SIG-M5 treated with dmso at 0.1 percent for 504 hours (cell line): Measurements from ENCODE around the gene SNAI3.
"Not testable (repeated sequence)": the region's sequence is repeated elsewhere in the genome, so short reads cannot be mapped to it uniquely, and the experiment has no call there.

Experiments
- DNase-seq: peaks from one replicate; lab custom pipeline; 2025; ENCODE audit not compliant: unreplicated experiment; lab: John Stamatoyannopoulos, UW

The SNAI3 gene

GRCh38 chr16:88671806-88672205, 14.5 kb downstream of the SNAI3 start:
- no peak for DNase-seq

GRCh38 chr16:88669980-88670379, 16.3 kb downstream of the SNAI3 start:
- no peak for DNase-seq

DNA sequence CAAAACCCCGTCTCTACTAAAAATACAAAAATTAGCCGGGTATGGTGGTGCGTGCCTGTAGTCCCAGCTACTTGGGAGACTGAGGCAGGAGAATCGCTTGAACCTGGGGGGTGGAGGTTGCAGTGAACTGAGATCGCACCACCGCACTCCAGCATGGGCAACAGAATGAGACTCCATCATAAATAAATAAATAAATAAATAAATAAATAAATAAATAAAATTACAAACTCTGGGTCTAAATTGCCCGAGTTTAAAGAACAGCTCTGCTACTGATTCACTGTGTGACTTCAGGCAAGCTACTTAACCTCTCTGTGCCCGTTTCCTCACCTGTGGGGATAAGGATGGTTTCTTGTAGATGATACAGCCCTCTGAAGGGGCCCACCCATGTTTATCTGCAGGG, 16.8 kb downstream of the SNAI3 start:
- not testable (repeated sequence) for DNase-seq

- DNase-seq = no peak
Measured at GRCh38 chr16:88667461-88667860, 18.8 kb downstream of the SNAI3 start.

- no peak for DNase-seq
Measured at GRCh38 chr16:88665570-88665969, 20.7 kb downstream of the SNAI3 start.

- no peak for DNase-seq
Measured at GRCh38 chr16:88665148-88665547, 21.2 kb downstream of the SNAI3 start.

- peak; percentile 96 for DNase-seq
Measured at GRCh38 chr16:88662843-88663606, 23.3 kb downstream of the SNAI3 start, which contains the start of gene MVD. MVD (minus strand) TSS chr16:88663091; CDS start chr16:88663080, 11 bp downstream.

DNA sequence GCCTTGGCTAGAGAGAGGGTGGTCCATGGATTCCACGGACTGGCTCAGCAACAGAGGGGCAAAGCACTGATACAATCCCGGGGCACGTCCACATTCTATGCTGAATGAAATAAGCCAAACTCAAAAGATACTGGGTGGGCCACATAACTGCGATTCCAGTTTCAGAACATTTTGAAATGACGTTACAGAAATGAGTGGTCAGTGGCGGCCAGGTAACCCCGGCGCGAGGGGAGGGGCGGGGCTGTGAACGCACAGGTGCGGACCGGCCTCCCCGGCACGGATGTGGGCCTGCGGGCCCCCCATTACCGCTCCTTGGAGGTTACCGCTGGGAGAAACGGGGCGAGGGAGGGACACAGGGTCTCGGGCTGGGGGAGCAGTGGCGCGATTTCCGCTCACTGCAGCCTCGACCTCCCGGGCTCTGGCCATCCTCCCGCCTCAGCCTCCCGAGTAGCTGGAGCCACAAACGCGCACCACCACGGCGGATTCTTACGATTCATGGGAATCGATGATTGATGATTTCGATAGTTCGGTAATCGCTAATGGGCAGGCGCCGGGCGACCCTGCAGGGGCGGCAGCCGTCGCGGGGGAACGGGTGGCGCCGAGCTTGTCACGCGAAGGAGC, 24.0 kb downstream of the SNAI3 start:
- no peak for DNase-seq

- DNase-seq = no peak
Measured at GRCh38 chr16:88661468-88661867, 24.8 kb downstream of the SNAI3 start.

DNA sequence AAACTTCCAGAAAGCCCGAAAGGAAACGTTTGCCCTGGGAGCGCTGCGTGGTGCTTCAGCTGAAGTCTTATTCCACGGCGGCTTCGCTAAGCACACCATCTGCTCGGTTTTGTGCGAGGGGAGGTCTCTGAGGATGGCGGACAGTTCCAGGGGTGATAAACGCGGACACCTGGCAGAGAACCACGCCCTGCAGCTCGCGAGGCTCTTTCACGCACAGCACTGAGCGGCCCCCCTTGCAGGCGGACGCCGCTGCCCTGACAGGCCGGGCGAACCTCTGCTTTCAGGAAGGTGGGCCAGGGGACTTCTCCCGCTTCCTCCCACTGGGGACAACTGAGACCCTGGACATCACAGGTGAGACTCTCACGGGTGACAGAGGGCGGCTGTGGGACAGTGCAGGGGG, 27.1 kb downstream of the SNAI3 start:
- no peak for DNase-seq

DNA sequence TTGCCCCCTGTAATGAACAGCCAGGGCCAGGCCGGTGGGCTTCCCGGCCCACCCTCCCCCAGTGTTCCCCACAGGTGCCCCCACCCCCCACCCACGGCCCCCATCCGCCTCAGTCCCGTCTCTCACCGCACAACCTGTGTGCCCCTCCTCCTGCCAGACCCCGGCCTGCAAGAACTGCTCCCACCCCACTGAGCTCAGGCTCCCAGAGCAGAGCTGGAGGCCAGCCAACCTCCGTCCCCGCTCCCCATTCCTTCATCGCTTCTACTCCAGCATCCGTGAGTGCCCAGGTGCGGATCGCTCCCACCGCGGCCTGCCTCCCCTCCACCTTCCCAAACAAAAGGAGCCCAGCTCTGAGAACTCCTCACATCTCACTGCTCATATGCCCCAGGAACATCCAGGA, 27.6 kb downstream of the SNAI3 start:
- no peak for DNase-seq

DNA sequence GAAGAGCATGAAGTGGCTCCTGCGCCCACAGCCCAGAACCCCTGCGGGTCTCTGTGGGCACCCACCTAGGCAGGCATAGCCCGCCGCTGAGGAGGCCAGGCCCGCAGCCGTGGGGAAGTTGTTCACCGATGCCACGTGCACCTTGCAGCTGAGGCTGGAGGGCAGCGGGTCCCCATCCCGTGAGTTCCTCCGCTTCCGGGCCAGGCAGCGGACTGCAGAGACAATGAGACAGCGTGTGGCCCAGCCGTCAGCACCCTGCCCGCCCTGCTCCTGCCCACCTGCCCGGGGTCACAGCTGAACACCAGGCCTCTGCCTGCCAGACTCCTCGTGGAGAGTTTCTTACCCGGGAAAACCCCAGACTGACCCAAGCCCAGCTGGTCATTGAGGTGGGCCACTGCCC, 28.9 kb downstream of the SNAI3 start:
- DNase-seq = no peak

DNA sequence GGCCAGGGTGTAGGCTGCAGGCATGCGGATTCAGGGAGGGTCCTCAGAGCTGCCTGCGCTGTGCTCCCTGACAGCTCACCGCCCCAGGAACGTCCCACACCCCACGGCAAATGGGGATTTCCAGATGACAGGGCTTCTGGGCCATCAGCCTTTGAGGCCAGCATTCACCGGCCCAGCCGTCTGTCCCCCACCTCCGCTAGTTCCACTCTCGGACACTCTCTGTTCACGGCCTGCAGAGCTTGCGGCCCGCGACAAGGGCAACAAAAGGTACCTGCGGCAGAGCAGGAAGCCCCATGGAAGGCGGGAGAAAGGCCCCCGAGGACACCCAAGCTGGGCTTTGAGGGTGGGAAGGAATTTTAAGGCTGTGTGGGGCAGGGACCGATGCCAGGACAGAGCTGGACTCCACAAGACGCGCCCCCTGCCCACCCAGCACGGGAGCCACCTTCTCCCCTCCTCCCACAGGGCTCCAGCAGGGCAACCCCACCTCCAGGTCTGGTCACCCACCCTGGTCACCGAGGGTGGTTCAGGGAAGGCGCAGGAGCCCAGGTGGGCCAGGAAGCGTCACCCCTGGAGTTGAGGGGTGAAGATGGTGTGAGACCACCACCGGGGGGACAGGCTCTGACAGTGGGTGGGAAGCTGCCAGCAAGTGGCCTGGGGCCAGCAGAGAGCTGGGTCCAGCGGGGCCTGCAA, 29.9 kb downstream of the SNAI3 start:
- DNase-seq = no peak

DNA sequence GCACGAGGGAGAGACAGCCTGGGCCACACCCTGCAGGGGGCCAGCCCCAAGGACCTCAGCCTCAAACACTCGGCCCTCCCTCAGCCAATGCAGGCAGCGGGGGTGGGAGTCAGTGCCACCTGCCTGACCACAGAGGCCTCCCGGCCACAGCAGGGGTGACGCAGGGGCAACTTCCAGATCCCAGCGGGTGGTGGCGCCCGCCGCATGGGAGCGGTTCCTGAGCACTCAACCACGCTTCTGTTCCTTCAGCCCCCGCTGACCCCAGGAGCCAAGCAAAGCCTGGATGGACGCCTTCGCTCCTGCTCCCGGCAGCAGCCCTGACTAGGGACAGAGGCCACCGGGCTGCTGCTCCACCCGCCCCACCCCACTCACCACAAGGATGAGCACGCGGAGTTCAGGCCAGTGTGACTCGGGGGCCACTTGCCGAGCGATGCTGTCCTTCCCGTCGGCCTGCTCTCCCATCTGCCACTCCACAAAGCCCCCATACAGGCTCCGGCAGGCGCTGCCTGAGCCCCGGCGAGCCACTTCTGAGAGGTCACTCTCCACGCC, 30.5 kb downstream of the SNAI3 start:
- no peak for DNase-seq

- DNase-seq = no peak
Measured at GRCh38 chr16:88655053-88655732, 31.1 kb downstream of the SNAI3 start.

GRCh38 chr16:88654363-88655052, 31.8 kb downstream of the SNAI3 start:
- DNase-seq = no peak

DNA sequence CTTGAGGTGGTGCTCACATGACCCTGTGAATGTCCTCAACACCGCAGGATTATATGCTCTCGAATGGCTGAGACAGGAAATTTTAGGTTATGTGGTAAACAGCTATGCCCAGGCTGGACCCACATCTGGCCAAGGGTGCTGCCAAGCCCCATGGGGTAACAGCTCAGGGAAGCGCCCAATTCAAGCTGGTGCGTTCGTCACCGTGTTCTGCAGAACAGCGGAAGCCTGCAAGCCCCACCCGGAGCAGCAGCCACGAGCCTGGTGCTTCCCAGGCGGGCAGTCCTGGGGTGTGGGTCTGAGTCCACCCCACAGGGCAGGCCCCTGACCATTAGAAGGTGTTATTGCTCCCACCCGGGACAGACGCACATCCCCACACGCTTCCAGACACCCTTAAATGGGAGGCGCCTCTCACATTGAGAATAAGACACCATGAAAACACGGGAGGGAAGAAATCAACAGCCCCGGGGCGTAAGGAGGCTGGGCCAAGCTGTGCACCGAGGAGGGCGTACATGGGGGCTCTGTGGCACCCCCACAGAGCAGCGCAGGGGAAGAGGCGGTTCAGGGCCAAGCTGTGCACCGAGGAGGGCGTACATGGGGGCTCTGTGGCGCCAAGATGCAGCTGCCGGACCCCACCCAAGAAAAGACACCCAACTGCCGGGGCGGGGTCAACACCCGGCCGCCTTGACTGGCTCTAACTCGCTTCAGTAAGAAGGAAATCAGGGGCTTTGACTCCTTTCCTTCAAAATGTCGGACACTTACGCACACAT, 32.5 kb downstream of the SNAI3 start:
- DNase-seq = no peak

- DNase-seq = no peak
Measured at GRCh38 chr16:88653101-88653500, 33.2 kb downstream of the SNAI3 start.

GRCh38 chr16:88652762-88653063, 33.6 kb downstream of the SNAI3 start:
- DNase-seq = no peak
